Neural cell (in vitro differentiated cells): Measurements from ENCODE around the gene B4GALT2.

Experiments
- CTCF ChIP-seq: fragments of 450-650 bp; IDR thresholded peaks from 2 replicates; pipeline ENCODE4 v1.5.1; 2014; ENCODE audit warnings: antibody characterized with exemption, mild to moderate bottlenecking, moderate library complexity; ENCODE audit not compliant: poor library complexity, severe bottlenecking
- EP300 ChIP-seq: fragments of 450-650 bp; conservative IDR thresholded peaks from 2 replicates; pipeline ENCODE4 v1.6.1; 2014; ENCODE audit warnings: antibody characterized with exemption, mild to moderate bottlenecking, moderate library complexity; ENCODE audit not compliant: poor library complexity, severe bottlenecking
- POLR2AphosphoS5 ChIP-seq: IDR thresholded peaks from 2 replicates; pipeline ENCODE4 v1.6.1; 2012
- REST ChIP-seq: IDR thresholded peaks from 2 replicates; pipeline ENCODE4 v1.6.1; 2012; ENCODE audit warnings: borderline replicate concordance

- TF ChIP-seq CTCF (no peak), POLR2AphosphoS5 (no peak), REST (no peak), EP300 (no peak)
Measured at GRCh38 chr1:43986712-43987111, 7.7 kb downstream of the B4GALT2 start.
